Adrenal gland (tissue), 12 donors: ENCODE measurements around the gene RNLS. TPM values are rescaled to one million over a fixed set of nuclear protein-coding genes. Genes with fewer than 3 reads are reported as not detected.
A peak's percentile ranks its signal among the peaks of the same experiment; 100 is the strongest.

Experiments used
- DNase-seq, 7 donors: peaks; one replicate each; pipeline ENCODE4 v3.0.0-alpha.2; 2019 to 2020
- H3K27ac ChIP-seq, 5 donors: fragments of 200-600 bp; sonication (generic) in 4 of 5; 1 replicate in 3 of 5; 2 replicates in 2 of 5; pipeline versions ENCODE4 v1.5.1 to v1.8.0; 2016 to 2020; ENCODE audit warnings: mild to moderate bottlenecking in 1 of 5
- H3K27me3 ChIP-seq: fragments of 200-600 bp; 2 replicates; pipeline ENCODE4 v1.8.0; 2021
- H3K36me3 ChIP-seq, 2 donors: fragments of 200-600 bp; replicated peaks in 1 of 2; 1 replicate in 1 of 2; 2 replicates in 1 of 2; pipeline versions ENCODE4 v1.5.1 to v1.8.0; 2018 to 2022
- H3K4me1 ChIP-seq, 2 donors: fragments of 200-600 bp; replicated peaks in 1 of 2; 1 replicate in 1 of 2; 2 replicates in 1 of 2; pipeline versions ENCODE4 v1.5.1 to v1.8.0; 2018 to 2021
- H3K4me3 ChIP-seq, 4 donors: fragments of 200-600 bp; sonication (generic) in 3 of 4; one replicate each; pipeline ENCODE4 v1.5.1; 2016 to 2018
- H3K9me3 ChIP-seq, 3 donors: fragments of 200-600 bp; sonication (generic) in 1 of 3; replicated peaks in 1 of 3; 1 replicate in 2 of 3; 2 replicates in 1 of 3; pipeline versions ENCODE4 v1.5.1 to v1.8.0; 2016 to 2021
- CTCF ChIP-seq, 6 experiments: fragments of 450-650 bp in 4 of 6; fragments of 200-600 bp in 2 of 6; sonication (generic) in 1 of 6; IDR thresholded peaks; 1 replicate in 5 of 6; 2 replicates in 1 of 6; pipeline versions ENCODE4 v1.5.1 to v1.8.0; 2016 to 2021; ENCODE audit warnings: antibody characterized with exemption in 6 of 6, mild to moderate bottlenecking in 2 of 6, moderate library complexity in 1 of 6
- POLR2A ChIP-seq, 2 donors: fragments of 450-650 bp; IDR thresholded peaks; one replicate each; pipeline ENCODE4 v1.6.1; 2017; ENCODE audit warnings: antibody characterized with exemption in 2 of 2, mild to moderate bottlenecking in 2 of 2, moderate library complexity in 1 of 2
- WGBS, 4 donors: extraction: QIAGEN DNeasy Blood & Tissue Kit in 2 of 4; methylation state at CpG; one replicate each; pipeline versions ENCODE4 v1.1.5 to v1.1.7; 2013 to 2017; 5-methylcytosine and 5-hydroxymethylcytosine counted together
- intact Hi-C, 2 donors: fragments of 100-400 bp; cut with DNase I; formaldehyde crosslinking; loops; one replicate each; pipeline versions ENCODE4 v1.14.1 to v1.15.0; 2022 to 2023
- polyA plus RNA-seq, 3 donors: library from polyadenylated mRNA; stranded (reverse); fragments of 200-250 nt in 2 of 3; fragments of 350-450 nt in 1 of 3; fragmentation: Illumina TruSeq in 1 of 3; extraction: RNeasy Lipid Tissue Mini Kit (QIAGEN cat#74804) in 1 of 3; gene quantifications; one replicate each; pipeline ENCODE4 v1.2.3, GENCODE V29; 2013 to 2014
- total RNA-seq, 9 donors: library from RNA; depleted of rRNA in 4 of 9; stranded (reverse); fragments of >200 nt in 4 of 9; fragments of 120-200 nt in 1 of 9; fragmentation: NEBNext Ultra II Directional in 1 of 9; extraction: Animal tissue kit (Norgen Biotek cat#: 25700) in 1 of 9; gene quantifications; one replicate each; pipeline versions ENCODE4 v1.1.0 to v1.2.4, GENCODE V29; 2013 to 2023
- donor health status: healthy with polysubstance abuse.
- donor health status: Bipolar disorder and iron deficiency.
- donor health status: DM: yes; HTN: yes; CAD: no.
- donor health status: DM: no; HTN: no; CAD: no.
- donor health status: DM: no; HTN: no; CAD: no.
- donor health status: DM: yes; HTN: yes; CAD: no.

RNLS gene
- total and polyA plus RNA-seq, 12 donors = 7.2 to 51.3 (median 27.9) TPM

- 53 to 72% (median 55%) methylated on average over 1 of the region's 1 CpG for WGBS, 4 donors
- H3K36me3 ChIP-seq = no peaks in the 10 kb centered on the region
- no peak for DNase-seq
- peak overlapping the region in 1 of 5 donors; percentile 4 for H3K27ac ChIP-seq
- peaks cover 0 to 8% of the 10 kb centered on the region in 2 donors for H3K4me1 ChIP-seq
- no peak overlapping the region for H3K4me3 ChIP-seq
- no peak for TF ChIP-seq POLR2A (IDR thresholded peaks at IDR 0.05)
- TF ChIP-seq CTCF (IDR thresholded peaks at IDR 0.05) = no peak
- no peaks in the 10 kb centered on the region for H3K27me3 ChIP-seq
- intact Hi-C loops = loop anchor here in 1 of 2 donors (5.0 kb wide), 1 partner anchor 155 kb away; no protein-coding TSS in a partner anchor
- no peaks in the 10 kb centered on the region for H3K9me3 ChIP-seq
Measured at GRCh38 chr10:88557256-88557655, 25.9 kb downstream of the RNLS start.

GRCh38 chr10:88555190-88555908, 27.8 kb downstream of the RNLS start:
- Histone ChIP-seq H3K27me3 (no peaks in the 10 kb centered on the region), H3K4me3 (no peak overlapping the region), H3K36me3 (no peaks in the 10 kb centered on the region), H3K9me3 (no peaks in the 10 kb centered on the region), H3K27ac (no peak overlapping the region), H3K4me1 (peaks cover 0 to 13% of the 10 kb centered on the region in 2 donors)
- intact Hi-C loops = loop anchor here in 1 of 2 donors (5.0 kb wide), 1 partner anchor 153 kb away; no protein-coding TSS in a partner anchor
- DNase-seq = no peak
- no peak for TF ChIP-seq CTCF (IDR thresholded peaks at IDR 0.05)
- TF ChIP-seq POLR2A (IDR thresholded peaks at IDR 0.05) = no peak
- 85 to 93% (median 89%) methylated on average over 7 of the region's 7 CpGs for WGBS, 4 donors

DNA sequence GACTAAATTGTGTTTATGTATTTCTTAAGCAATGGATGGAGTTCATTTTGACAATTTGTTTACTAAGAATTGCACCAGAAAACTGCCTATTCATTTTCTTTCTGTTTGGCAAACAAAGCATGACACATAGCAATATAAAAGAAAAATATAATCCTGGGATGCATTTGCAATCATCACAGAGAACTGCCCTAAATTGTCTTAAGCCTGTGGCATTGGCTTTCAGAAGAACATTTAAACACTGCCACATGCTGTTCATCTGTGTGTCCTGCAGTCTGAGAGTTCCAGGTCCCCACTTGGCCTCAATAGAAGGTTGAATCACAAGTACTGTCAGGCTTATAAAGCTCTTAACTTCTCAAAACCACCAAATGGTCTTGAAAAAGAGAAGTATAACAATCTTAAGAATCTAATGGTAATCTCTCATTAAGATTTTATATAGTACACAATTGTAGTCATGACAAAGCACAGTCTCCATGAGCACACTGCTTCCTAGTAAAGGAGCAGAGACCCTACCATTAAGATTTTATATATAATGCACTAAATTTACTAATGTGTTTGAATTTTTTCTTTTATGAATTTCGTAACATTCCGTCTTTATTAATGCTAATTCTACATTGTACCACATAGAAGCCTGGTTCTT, 29.9 kb downstream of the RNLS start:
- H3K4me1 ChIP-seq = peaks cover 0 to 13% of the 10 kb centered on the region in 2 donors
- no peaks in the 10 kb centered on the region for H3K27me3 ChIP-seq
- 35 to 66% (median 51%) methylated on average over 2 of the region's 2 CpGs for WGBS, 4 donors
- DNase-seq = peak; percentile 49 to 91 (median 65)
- no peaks in the 10 kb centered on the region for H3K36me3 ChIP-seq
- no peak overlapping the region for H3K4me3 ChIP-seq
- intact Hi-C loops = loop anchor here in 1 of 2 donors (5.0 kb wide), 1 partner anchor 701 kb away; no protein-coding TSS in a partner anchor
- no peaks in the 10 kb centered on the region for H3K9me3 ChIP-seq
- TF ChIP-seq POLR2A (IDR thresholded peaks at IDR 0.05) (no peak), CTCF (IDR thresholded peaks at IDR 0.05) (peak; percentile 57 to 88 (median 79))
- H3K27ac ChIP-seq = no peak overlapping the region

- intact Hi-C loops = loop anchor here in 1 of 2 donors (5.0 kb wide), 1 partner anchor 699 kb away; no protein-coding TSS in a partner anchor
- TF ChIP-seq POLR2A (IDR thresholded peaks at IDR 0.05) (no peak), CTCF (IDR thresholded peaks at IDR 0.05) (no peak)
- no peak overlapping the region for H3K27ac ChIP-seq
- H3K27me3 ChIP-seq = no peaks in the 10 kb centered on the region
- H3K36me3 ChIP-seq = no peaks in the 10 kb centered on the region
- H3K9me3 ChIP-seq = no peaks in the 10 kb centered on the region
- no peak overlapping the region for H3K4me3 ChIP-seq
- WGBS, 4 donors = 87 to 92% (median 89%) methylated on average over 2 of the region's 2 CpGs
- no peak for DNase-seq
- peaks cover 0 to 7% of the 10 kb centered on the region in 2 donors for H3K4me1 ChIP-seq
Measured at GRCh38 chr10:88551246-88551645, 31.9 kb downstream of the RNLS start.
